ENCODE measurements around the gene P3R3URF.
A peak's percentile ranks its signal among the peaks of the same experiment; 100 is the strongest.
"Not testable (repeated sequence)": the region's sequence is repeated elsewhere in the genome, so short reads cannot be mapped to it uniquely, and the experiment has no call there.

Gene P3R3URF

GRCh38 chr1:46176211-46176865 lies at the start of gene P3R3URF:
TSS of gene P3R3URF (minus strand) at chr1:46176488. CDS start at chr1:46176471, 17 bp downstream.
- no peak for DNase-seq

GRCh38 chr1:46224966-46225365 lies 48.7 kb upstream of the P3R3URF start:
- no peak for DNase-seq

GRCh38 chr1:46223472-46223943 lies 47.2 kb upstream of the P3R3URF start:
- no peak for DNase-seq

- not testable (repeated sequence) for DNase-seq
These were observed 46.8 kb upstream of the P3R3URF start for GRCh38 chr1:46223055-46223454.

GRCh38 chr1:46221749-46222148 lies 45.5 kb upstream of the P3R3URF start:
- DNase-seq = no peak

GRCh38 chr1:46220808-46221207 lies 44.5 kb upstream of the P3R3URF start:
- no peak for DNase-seq

- DNase-seq = no peak
These were observed 43.5 kb upstream of the P3R3URF start for GRCh38 chr1:46219551-46220520.

- DNase-seq = no peak
These were observed 42.2 kb upstream of the P3R3URF start for GRCh38 chr1:46218443-46218842.

- no peak for DNase-seq
These were observed 39.2 kb upstream of the P3R3URF start for GRCh38 chr1:46215504-46215903.

GRCh38 chr1:46211051-46211450 lies 34.8 kb upstream of the P3R3URF start:
- no peak for DNase-seq

GRCh38 chr1:46210561-46210960 lies 34.3 kb upstream of the P3R3URF start:
- DNase-seq = no peak

- no peak for DNase-seq
These were observed 30.1 kb upstream of the P3R3URF start for GRCh38 chr1:46206399-46206798.

GRCh38 chr1:46205791-46206190 lies 29.5 kb upstream of the P3R3URF start:
- no peak for DNase-seq

GRCh38 chr1:46205141-46205540 lies 28.9 kb upstream of the P3R3URF start:
- no peak for DNase-seq

GRCh38 chr1:46204406-46204742 lies 28.1 kb upstream of the P3R3URF start:
- DNase-seq = no peak

GRCh38 chr1:46203738-46204405 lies 27.6 kb upstream of the P3R3URF start:
- DNase-seq = no peak

GRCh38 chr1:46199233-46199749 lies 23.0 kb upstream of the P3R3URF start:
- DNase-seq = no peak

GRCh38 chr1:46197964-46198811 lies 21.9 kb upstream of the P3R3URF start, which contains the start of gene POMGNT1:
TSS of gene POMGNT1 (minus strand) at chr1:46198434. CDS start at chr1:46197821, 613 bp downstream.
- DNase-seq = peak; percentile 81

- DNase-seq = no peak
These were observed 21.3 kb upstream of the P3R3URF start for GRCh38 chr1:46197560-46197963.

- no peak for DNase-seq
These were observed 20.3 kb upstream of the P3R3URF start for GRCh38 chr1:46196609-46197008.

GRCh38 chr1:46194641-46195193 lies 18.4 kb upstream of the P3R3URF start:
- DNase-seq = no peak
